GM15510 (cell line): ENCODE data around the gene PTX4.

Experiments
- POLR2A ChIP-seq: IDR thresholded peaks from 3 replicates; pipeline ENCODE4 v1.6.1; 2011; ENCODE audit warnings: borderline replicate concordance; ENCODE audit not compliant: insufficient read length; ENCODE audit errors: extremely low read depth

Gene PTX4

GRCh38 chr16:1488619-1489018 lies at the start of gene PTX4:
Gene PTX4 (minus strand): TSS chr16:1488944. CDS start chr16:1488909, 35 bp downstream.
- no peak for TF ChIP-seq POLR2A

- TF ChIP-seq POLR2A: no peak
These were observed 49.1 kb upstream of the PTX4 start for GRCh38 chr16:1537763-1538289.

- no peak for TF ChIP-seq POLR2A
These were observed 48.4 kb upstream of the PTX4 start for GRCh38 chr16:1537138-1537577.

- no peak for TF ChIP-seq POLR2A
These were observed 47.9 kb upstream of the PTX4 start for GRCh38 chr16:1536601-1537000.

- no peak for TF ChIP-seq POLR2A
These were observed 46.9 kb upstream of the PTX4 start for GRCh38 chr16:1535391-1536291.

GRCh38 chr16:1534021-1535020 lies 45.6 kb upstream of the PTX4 start:
- TF ChIP-seq POLR2A: no peak

GRCh38 chr16:1533443-1533951 lies 44.8 kb upstream of the PTX4 start, which contains the start of gene TMEM204:
Gene TMEM204 (plus strand): TSS chr16:1533666. CDS start chr16:1534276, 610 bp downstream.
- TF ChIP-seq POLR2A: no peak

- no peak for TF ChIP-seq POLR2A
These were observed 44.0 kb upstream of the PTX4 start for GRCh38 chr16:1532771-1533170.

- TF ChIP-seq POLR2A: no peak
These were observed 43.5 kb upstream of the PTX4 start for GRCh38 chr16:1532081-1532760.

- TF ChIP-seq POLR2A: no peak
These were observed 42.8 kb upstream of the PTX4 start for GRCh38 chr16:1531638-1531910.

GRCh38 chr16:1530883-1531637 lies 42.3 kb upstream of the PTX4 start:
- TF ChIP-seq POLR2A: no peak

GRCh38 chr16:1530349-1530882 lies 41.7 kb upstream of the PTX4 start:
- TF ChIP-seq POLR2A: no peak

GRCh38 chr16:1528921-1529537 lies 40.3 kb upstream of the PTX4 start:
- no peak for TF ChIP-seq POLR2A
